Mesenteric fat pad (tissue), 1 donor: ENCODE measurements around the gene APCDD1L. TPM values are rescaled to one million over a fixed set of nuclear protein-coding genes. Genes with fewer than 3 reads are reported as not detected.
"Not testable (repeated sequence)": the region's sequence is repeated elsewhere in the genome, so short reads cannot be mapped to it uniquely, and the experiment has no call there.

Experiments
- DNase-seq: peaks from one replicate; pipeline ENCODE4 v3.0.0-alpha.2; 2020; ENCODE audit warnings: low spot score
- total RNA-seq: library from RNA; stranded (reverse); fragmentation: NEBNext Ultra II Directional; extraction: Animal tissue kit (Norgen Biotek cat#: 25700); gene quantifications from one replicate; pipeline ENCODE4 v1.2.1, GENCODE V29; 2021
- donor health status: DM: yes; HTN: yes; CAD: no.

The APCDD1L gene
- total RNA-seq, 1 donor from 2014 or later = not detected

DNA sequence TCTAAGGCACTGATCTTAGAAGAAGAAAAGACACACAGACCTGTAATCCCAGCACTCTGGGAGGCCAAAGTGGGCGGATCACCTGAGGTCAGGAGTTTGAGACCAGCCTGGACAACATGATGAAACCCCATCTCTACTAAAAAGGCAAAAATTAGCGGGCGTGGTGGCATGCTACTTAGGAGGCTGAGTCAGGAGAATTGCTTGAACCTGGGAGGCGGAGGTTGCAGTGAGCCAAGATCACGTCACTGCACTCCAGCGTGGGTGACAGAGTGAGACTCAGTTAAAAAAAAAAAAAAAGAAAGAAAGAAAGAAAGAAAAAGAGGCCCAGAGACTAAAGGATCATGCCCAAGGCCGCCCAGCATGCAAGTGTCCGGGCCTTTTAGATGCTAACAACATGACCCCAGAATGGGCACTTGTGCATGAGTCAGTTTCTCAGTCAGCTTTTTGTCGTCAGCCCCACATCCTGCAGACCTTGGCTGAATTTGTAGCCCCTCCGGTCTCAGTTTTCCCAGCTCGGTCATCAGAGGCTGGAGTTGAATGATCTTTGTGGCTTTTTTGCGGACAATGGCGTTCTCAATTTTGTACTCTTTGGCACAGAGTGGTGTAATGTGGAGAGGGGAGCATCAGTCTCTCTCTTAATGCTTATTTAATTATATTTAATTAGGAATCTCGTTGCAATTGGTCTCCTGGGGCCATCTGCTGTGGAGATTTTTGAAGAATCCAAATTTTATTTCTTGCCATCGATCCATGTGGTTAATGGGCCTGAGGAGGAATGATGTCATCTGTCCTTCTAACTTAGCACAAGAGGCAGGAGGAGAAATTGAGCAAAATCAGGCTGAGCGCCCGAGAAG is 30.6 kb upstream of the APCDD1L start:
- no peak for DNase-seq

DNA sequence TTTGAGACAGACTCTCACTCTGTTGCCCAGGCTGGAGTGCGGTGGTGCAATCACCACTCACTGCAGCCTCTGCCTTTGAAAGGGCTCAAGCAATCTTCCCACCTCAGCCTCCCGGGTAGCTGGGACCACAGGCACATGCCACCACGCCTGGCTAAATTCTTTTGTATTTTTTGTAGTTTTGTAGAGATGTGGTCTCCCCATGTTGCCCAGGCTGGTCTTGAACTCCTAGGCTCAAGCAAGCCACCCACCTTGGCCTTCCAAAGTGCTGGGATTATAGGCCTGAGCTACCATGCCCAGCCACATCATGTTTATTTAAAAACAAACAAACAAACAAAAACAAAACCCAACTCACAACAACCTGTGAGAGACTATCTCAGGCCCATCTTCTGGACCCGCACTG is 29.7 kb upstream of the APCDD1L start:
- no peak for DNase-seq

DNA sequence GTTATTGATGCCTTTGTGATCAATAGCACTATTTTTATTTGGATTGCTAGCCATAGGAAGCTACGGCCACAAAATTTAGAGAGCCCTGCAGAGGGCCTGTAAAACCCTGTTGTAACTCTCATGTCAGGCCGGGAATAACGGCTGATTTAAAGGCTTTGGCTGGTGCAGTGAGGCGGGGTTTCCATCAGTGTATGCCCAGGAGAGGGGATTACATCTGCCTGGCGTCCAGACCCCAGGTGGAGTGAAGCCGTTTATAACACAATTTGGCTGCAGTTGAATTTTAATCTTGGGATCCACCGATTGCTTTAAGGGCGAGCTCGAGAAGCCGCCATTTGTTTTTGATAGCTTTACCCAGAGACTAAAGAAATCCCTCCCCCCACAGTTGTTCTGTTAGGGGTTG is 29.1 kb upstream of the APCDD1L start:
- no peak for DNase-seq

DNA sequence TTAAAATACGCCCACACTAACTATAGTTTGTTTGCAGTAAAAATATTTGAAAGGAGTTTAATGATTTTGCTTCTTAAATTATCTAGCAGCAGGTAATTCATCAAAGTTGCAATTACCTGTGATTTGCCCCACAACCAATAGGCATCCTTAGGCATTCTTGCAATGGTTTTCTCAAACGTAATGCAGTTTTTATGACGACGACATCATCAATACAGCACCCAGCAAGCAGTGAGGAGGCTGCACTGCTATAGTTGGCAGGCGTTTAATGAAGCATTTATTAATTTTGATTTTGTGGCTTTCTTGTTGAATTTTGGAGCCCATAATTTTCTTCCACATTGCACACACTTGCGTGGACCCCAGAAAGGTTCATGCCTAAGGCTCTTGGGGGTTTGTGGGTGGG is 28.1 kb upstream of the APCDD1L start:
- DNase-seq = no peak

DNA sequence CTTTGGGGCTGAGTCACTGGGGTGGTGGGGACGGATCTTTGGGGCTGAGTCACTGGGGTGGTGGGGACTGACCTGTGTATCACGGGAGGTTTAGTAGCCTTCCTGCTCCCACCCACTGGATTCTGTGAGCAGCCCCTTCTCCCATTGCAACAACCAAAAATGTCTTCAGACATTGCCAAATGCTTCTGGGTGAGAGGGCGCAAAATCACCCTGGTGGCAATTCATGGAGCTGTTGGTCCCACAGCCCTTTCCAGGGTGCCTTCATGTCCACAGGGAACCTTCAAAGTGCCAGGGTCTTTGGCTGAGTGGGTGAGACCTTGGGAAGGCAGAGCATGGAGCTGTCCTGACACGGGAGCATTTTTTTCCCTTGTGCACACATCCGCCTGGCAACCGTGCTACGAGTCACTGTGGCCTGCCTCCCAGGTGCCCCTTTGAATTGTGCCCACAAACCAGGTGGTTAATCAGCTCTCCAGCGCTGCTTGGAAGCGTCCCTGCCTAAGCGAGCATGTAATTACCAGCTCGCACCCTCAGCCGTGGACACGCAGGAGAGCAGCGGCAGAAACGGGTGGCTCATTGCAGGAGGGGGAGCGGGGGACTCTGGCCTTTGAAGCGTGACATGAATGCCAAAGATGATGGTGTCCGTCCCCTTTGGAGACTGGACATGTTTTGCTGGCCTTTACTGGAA is 27.4 kb upstream of the APCDD1L start:
- DNase-seq = no peak

DNA sequence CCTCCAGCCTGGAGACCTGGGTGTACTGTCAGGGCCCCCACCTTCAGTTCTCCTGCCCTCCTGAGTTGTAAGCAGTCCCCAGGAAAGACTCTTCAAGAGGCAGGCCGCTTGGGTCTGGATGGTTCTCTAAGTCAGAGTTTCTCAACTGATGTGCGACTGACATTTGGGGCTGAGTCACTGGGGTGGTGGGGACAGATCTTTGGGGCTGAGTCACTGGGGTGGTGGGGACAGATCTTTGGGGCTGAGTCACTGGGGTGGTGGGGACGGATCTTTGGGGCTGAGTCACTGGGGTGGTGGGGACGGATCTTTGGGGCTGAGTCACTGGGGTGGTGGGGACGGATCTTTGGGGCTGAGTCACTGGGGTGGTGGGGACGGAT is 26.8 kb upstream of the APCDD1L start:
- not testable (repeated sequence) for DNase-seq

DNA sequence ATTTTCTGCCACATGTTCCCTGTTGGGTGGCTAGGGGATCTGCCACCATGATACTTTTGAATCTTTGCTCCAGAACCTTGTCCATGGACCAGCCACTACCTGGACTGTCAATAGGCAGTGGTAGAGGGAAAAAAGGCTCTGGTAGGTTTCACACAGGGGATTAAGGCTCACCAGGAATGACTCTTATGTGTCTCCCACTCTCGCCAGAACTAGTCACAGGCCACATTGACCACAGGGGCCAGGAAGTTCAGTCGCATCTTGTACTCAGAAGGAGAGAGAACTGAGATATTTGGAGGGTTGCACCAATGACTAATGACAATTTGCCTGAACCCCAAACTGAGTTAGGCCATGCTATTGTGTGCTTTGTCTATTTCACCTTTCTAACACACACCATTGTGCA is 23.6 kb upstream of the APCDD1L start:
- no peak for DNase-seq

DNA sequence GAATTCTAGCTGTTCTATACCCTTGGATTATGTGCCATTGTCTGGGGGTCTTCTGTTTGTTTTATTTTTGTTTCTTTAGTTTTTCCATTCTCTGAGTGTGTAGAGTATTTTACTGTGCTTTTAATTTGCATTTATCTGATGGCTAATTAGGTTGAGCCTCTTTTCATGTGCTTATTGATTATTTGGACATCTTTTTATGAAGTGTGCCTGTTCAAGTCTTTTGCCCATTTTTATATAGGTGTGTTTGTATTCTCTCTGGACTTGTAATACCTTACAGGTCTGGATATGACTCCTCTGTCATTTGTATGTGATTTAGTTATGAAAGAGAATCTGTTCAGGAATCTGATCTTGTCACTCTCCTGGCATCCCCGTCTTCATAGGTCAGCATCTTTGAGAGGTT is 22.6 kb upstream of the APCDD1L start:
- DNase-seq = no peak

DNA sequence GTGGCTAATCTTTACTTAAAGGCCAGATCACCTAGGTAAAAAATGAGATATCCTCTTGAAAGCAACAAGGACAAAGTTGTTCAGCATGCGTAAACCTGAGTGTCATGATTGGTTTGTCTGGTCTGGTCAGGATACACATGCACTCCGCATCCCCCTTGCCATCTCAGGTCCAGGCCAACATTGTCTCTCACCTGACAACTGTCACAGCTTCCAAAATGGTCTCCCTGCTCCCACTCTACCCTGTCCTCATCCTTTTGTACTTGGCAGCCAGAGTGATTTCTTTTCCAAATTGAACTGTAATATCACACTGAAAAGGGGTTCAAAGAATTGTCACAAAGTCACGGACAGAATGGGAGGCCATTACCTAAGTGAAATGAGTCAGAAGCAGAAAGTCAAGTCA is 21.1 kb upstream of the APCDD1L start:
- no peak for DNase-seq

DNA sequence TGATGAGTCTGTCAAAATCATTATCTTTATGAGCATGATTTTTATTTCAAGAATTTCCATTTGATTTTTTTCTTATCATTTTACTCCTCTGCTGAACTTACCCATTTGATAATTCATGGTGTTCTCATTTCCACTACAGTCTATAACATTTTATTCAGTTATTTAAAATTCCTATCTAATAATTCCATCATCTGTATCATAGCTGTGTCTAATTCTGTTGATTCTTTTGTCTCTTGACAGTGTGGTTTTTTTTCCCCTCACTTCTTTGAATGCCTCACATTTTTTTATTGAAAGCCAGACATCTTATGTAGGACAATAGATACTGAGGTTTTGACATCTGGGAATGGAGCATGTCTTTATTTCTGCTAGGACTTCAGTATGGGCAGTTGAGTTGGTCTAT is 16.5 kb upstream of the APCDD1L start:
- DNase-seq = no peak

DNA sequence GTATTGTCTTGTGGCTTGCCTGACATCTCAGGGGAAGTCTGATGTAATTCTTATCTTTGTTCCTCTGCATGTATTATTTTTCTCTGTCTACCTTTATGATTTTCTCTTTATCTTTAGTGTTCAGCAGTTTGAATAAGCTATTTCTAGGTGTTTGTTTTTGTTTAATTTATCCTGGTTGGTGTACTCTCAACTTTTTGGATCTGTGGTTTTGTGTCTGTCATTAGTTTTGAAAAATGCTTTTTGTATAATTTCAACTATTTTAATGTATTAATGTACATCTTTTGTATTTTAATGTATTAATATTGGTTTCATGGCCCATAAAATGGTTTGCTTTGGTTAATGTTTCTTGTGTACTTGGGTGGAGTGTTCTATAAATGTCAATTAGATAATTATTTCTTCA is 15.9 kb upstream of the APCDD1L start:
- no peak for DNase-seq

DNA sequence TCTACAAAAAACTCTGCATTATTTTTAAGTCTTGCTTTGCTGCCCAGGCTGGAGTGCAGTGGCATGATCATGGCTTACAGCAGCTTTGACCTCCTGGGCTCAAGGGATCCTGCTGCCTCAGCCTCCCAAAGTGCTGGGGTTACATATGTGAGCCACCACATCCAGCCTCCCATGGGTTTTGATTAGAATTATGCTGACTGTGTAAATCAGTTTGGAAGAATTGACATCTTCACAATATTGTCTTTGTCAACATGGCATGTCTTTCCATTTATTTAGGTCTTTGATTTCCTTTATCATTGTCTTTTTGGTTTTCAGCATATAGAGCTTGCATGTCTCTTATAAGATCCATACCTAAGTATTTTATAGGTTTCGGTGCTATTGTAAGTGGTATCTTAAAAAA is 13.2 kb upstream of the APCDD1L start:
- no peak for DNase-seq

DNA sequence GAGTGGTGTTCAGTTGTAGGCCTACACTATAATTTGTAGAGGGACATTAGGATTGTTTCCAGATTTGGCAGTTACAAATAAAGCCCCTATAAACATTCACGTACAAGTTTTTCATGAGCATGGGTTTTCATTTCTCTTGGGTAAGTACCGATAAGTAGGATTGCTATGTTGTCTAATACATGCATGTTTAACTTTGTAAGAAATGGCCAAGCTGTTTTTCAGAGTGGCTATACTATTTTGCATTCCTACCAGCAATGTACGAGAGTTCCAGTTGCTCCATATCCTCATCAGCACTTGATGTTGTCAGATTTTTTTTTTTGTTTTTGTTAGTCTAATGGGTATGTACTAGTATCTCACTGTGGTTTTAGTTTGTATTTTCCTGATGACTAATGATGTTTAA is 11.2 kb upstream of the APCDD1L start:
- no peak for DNase-seq

DNA sequence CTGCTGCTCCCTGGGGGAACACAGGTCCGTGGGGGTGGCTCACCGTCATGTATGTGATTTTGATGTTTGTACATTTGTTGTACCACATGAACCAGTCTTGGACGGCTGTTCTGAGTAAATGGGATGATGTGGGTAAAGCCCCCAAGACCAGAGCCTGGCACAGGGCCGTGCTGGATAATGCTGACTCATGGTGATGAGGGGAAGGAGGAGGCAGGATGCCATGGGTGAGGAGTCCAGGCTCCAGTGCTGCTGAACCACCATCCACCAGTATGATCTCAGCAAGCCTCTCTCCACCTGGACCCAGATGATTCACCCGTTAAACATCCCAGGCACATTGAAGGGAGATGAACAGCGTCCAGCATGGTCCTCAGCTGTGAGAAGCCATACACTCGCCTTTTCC is 9.6 kb upstream of the APCDD1L start:
- DNase-seq = no peak

DNA sequence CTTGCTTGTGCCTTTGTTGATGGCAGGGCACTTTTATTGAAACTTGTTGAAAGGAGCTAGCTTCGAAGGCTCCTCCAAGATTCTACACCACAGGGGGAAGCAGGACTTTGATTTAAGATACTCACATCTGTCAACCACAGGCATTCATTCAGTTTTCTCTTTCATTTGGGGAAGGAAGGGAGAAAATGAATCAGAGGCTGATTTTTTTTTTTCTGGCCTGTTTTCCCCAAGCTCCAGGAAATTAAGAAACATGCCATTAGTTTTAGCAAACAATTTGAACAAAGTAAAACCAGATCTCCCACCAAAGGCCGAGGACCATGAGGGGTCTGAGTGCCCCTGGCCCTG is 8.7 kb upstream of the APCDD1L start:
- no peak for DNase-seq

DNA sequence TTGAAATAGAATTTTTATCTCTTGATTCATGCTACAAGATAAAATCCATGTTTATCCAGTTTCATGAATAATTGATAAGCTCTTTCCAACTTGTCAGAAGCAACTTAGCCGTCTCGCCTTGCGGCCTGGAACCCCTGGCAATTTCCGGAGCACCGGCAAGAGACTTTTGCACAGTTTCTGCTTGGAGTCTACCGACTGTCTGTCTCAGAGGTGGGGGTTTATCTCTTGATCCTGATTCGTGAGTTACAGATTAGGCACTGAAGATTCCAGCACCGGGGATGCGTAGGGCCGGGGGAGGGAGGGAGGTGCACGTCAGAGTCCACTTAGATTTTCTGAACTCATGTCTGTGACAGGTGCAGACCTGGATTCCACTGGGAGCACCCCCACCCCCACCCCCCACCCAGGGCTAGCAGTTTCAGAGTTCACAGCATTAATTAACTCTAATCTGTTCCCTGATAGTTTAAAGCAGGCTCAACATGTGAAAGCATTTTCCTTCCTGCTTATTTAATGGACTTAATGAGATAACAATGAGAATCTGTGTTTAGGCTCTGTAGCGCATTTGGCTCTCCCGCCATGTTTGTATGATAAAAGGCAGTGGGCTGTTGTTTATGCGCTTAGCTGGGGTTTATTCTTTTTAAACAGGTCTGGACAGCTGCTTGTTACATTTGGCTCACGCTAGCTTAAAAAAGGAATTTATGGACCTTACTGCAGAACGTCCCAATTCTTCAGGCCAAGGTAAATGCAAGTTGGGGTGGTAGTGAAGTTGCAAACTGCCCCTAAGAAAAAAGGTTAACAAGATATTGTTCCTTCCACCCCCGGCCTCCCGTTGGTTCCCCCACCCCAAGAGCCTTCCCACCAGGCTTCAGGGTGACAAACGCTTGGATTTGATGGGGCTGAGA is 8.1 kb upstream of the APCDD1L start:
- DNase-seq = no peak

DNA sequence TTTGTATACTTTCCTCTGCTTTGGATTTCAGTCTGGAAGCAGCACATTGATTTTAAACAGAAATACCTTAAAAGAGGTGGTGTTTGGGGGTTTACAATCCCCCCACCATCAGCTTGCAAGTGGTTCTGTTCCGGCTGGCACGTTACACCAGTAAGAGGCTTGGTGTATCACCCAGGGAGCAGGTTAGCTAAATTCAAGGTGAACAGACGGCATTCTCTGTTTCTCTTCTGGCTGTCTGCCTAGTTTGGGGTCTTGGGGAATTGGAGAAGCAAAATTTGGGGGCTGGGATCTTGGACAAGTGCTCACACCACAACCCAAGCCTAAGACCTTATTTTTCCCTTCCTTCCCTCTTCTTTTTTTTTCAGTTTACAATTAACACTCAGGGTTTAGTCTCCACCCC is 7.5 kb upstream of the APCDD1L start:
- DNase-seq = no peak

DNA sequence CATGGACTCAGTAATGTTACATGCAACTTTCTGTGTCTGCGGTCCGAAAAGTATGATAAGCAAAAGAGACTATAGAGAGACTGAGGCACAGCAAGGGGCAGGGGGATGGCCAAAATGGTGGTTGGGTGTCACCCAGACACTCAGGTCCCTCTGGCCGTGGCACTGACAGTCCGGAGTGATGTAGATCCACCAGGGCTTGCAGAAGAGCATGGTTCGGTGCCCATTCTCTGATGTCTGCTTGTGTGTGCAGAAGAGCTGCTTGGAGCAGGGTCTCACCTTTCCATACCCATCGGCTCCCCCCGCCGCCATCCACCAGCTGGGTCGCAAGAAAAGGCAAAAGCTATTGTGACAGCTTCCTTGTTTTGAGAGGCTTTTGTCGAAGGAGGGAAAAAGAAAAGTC is 6.6 kb upstream of the APCDD1L start:
- no peak for DNase-seq

DNA sequence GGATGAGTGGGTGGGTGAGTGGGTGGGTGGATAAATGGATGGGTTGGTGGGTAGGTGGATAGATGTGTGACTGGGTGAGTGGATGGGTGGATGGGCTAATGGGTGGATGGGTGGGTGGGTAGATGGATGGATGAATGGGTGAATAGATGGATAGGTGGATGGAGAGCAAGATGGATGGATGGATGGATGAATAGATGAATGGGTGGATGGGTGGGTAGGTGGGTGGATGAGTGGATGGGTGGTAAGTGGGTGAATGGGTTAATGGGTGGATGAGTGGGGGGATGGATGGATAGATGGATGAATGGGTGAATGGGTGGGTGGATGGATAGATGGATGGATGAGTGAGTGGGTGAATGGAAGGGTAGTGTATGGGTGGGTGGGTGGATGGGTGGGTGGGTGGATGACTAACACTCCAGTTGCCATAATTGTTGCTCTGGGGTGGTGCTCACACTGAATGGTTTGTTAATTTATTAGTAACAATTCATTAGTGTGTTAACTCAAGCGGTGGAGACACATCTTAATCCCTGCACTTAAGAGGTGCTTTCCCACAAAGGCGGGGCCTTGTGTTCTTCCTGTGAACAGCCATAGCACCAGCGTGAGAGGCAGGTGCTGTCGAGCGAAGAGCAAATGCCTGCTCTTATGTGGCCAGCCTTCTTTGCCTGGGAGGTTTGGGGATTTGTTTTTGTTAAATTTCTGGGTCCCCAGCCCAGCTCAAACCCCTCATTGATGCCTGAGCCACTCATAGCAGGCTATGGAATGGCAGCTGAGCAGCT is 4.9 kb upstream of the APCDD1L start:
- DNase-seq = no peak

DNA sequence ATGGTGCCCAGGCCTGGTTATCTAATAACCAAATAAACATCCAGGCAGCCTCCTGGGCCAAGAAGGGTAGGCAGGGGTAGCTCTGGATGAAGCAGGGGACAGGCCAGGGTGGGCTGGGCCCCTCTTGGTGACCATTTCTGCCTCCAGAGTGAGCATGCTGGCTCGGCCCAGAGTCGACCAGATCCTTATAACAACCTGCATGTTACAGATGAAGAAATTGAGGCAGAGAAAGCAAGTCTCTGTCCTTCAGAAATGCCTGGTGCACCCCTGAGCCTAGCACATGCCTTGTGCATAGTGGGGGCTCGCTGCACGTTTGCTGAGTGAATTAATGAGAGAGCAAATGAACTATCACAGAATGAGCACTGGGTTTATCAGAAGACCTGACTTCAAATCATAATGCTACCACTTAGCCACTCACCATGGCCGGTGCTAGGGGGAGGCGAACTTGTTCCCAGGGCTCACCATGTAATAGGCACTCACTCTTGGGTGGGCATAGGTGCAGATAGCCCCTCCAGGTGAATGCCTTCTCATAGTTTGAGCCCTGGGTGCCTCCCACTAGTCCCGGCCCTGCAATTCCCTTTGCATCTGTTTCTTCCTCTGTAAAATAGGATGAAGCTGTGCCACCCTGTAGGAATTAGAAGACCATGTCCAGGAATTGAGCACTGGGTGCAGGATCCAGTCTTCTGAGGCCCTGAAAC is 3.8 kb upstream of the APCDD1L start:
- DNase-seq = no peak

DNA sequence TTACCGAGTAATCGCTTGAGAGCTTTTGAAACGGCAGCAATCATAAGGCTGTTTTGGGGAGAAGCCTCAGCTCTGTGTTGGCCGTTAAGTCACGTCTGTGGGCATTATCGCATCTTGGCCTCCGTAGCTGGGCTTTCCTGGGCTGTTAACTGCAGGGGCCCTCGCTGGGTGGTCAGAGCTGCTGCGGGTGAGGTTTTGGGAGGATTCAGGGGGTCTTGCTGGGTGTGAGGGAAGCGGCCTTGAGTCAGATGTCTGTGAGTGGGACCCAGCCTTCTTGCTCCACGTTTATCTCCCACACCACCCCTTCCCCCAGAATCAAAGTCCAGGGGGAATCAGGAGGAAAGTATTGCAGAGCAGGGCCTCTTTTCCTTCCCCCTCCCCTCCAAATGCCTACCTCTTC is 3.2 kb upstream of the APCDD1L start:
- DNase-seq = no peak
